Fibroblast of lung (primary cell): ENCODE results near the gene GADL1.

ENCODE experiments used
- EZH2 ChIP-seq: IDR thresholded peaks from 2 replicates; pipeline ENCODE4 v1.5.1; 2012; ENCODE audit warnings: low read length, control low read depth, mild to moderate bottlenecking; ENCODE audit errors: missing control alignments
- TF ChIP-seq, protein P1 (sequence below), 2 donors: IDR thresholded peaks in 1 of 2; conservative IDR thresholded peaks in 1 of 2; 1 replicate in 1 of 2; 2 replicates in 1 of 2; pipeline ENCODE4 v1.5.1; 2011 to 2012; ENCODE audit warnings: low read length in 2 of 2, control low read depth in 1 of 2, inconsistent platforms in 1 of 2, low read depth in 1 of 2, mild to moderate bottlenecking in 1 of 2

DNA sequence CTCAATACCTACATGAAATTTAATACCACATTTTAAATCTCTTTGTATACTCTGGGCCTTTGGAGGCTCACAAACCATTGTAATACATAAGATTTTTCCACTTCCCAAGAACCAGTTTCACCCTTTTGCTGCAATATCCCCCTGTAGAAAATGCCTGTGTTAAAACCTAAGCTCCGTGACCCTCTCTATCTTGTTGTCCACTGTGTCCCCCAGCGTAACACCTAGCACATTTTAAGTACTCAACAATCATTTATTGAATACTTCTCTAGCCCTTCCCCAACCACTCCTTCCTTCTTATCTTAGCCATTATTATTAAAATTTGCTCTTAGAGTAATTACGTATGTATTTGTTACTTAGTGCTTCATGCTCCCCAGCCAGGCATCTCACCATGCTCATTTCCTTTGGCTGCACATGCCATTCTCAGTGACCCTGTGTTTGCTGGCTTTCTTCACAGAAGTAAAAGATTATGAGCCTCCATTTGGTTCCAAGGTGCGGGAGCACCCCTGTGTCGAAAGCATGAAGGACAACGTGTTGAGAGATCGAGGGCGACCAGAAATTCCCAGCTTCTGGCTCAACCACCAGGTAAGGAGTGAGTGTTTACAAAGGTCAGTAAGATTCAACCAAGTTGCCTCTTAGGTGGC lies 206.4 kb downstream of the GADL1 start:
- no peak for TF ChIP-seq EZH2
- TF ChIP-seq, protein P1, sequence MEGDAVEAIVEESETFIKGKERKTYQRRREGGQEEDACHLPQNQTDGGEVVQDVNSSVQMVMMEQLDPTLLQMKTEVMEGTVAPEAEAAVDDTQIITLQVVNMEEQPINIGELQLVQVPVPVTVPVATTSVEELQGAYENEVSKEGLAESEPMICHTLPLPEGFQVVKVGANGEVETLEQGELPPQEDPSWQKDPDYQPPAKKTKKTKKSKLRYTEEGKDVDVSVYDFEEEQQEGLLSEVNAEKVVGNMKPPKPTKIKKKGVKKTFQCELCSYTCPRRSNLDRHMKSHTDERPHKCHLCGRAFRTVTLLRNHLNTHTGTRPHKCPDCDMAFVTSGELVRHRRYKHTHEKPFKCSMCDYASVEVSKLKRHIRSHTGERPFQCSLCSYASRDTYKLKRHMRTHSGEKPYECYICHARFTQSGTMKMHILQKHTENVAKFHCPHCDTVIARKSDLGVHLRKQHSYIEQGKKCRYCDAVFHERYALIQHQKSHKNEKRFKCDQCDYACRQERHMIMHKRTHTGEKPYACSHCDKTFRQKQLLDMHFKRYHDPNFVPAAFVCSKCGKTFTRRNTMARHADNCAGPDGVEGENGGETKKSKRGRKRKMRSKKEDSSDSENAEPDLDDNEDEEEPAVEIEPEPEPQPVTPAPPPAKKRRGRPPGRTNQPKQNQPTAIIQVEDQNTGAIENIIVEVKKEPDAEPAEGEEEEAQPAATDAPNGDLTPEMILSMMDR (conservative IDR thresholded peaks at IDR 0.05 in 1 of 2, IDR thresholded peaks at IDR 0.05 in 1 of 2; ENCODE audit: low read depth in 1 of 2, low read length in 2 of 2) = no peak
